ENCODE results near the gene PCDHA5. TPM values are rescaled to one million over a fixed set of nuclear protein-coding genes. Genes with fewer than 3 reads are reported as not detected.
A peak's percentile ranks its signal among the peaks of the same experiment; 100 is the strongest.
"Not testable (repeated sequence)": the region's sequence is repeated elsewhere in the genome, so short reads cannot be mapped to it uniquely, and the experiment has no call there.

PCDHA5 gene
- polyA plus RNA-seq, 1 donor from 2014 or later, result 1.4 TPM

DNA sequence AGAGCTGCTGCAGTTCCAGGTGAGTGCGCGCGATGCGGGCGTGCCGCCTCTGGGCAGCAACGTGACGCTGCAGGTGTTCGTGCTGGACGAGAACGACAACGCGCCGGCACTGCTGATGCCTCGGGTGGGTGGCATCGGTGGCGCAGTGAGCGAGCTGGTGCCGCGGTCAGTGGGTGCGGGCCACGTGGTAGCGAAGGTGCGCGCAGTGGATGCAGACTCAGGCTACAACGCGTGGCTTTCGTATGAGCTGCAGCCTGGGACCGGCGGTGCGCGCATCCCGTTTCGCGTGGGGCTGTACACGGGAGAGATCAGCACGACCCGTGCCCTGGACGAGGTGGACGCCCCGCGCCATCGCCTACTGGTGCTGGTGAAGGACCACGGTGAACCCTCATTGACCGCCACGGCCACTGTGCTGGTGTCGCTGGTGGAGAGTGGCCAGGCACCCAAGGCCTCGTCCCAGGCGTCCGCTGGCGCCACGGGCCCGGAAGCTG lies 18.6 kb upstream of the PCDHA5 start:
- H4K20me1 ChIP-seq (ENCODE audit: insufficient read depth), result no peaks in the 10 kb centered on the region
- peaks cover 35% of the 10 kb centered on the region for H3K9me3 ChIP-seq (ENCODE audit: low read length)
- peak overlapping the region; percentile 4 for H3K4me3 ChIP-seq (ENCODE audit: low read length)
- no peak overlapping the region for H3K4me2 ChIP-seq (ENCODE audit: low read length)
- no peak overlapping the region for H2AFZ ChIP-seq (ENCODE audit: low read depth, low read length)
- no peaks in the 10 kb centered on the region for H3F3A ChIP-seq (ENCODE audit: insufficient read depth, low read length, poor library complexity, severe bottlenecking)
- TF ChIP-seq MXI1 (conservative IDR thresholded peaks at IDR 0.05; ENCODE audit: poor library complexity, severe bottlenecking) (no peak), TAF1 (IDR thresholded peaks at IDR 0.05; ENCODE audit: low read depth) (no peak), SMC3 (conservative IDR thresholded peaks at IDR 0.05; ENCODE audit: poor library complexity) (no peak), EP300 (conservative IDR thresholded peaks at IDR 0.05; ENCODE audit: poor library complexity, severe bottlenecking) (no peak)
- TF ChIP-seq, protein P1, sequence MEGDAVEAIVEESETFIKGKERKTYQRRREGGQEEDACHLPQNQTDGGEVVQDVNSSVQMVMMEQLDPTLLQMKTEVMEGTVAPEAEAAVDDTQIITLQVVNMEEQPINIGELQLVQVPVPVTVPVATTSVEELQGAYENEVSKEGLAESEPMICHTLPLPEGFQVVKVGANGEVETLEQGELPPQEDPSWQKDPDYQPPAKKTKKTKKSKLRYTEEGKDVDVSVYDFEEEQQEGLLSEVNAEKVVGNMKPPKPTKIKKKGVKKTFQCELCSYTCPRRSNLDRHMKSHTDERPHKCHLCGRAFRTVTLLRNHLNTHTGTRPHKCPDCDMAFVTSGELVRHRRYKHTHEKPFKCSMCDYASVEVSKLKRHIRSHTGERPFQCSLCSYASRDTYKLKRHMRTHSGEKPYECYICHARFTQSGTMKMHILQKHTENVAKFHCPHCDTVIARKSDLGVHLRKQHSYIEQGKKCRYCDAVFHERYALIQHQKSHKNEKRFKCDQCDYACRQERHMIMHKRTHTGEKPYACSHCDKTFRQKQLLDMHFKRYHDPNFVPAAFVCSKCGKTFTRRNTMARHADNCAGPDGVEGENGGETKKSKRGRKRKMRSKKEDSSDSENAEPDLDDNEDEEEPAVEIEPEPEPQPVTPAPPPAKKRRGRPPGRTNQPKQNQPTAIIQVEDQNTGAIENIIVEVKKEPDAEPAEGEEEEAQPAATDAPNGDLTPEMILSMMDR (IDR thresholded peaks at IDR 0.05; ENCODE audit: poor library complexity, severe bottlenecking), result no peak
- peaks cover 23% of the 10 kb centered on the region for H3K36me3 ChIP-seq (ENCODE audit: insufficient read depth, low read length)
- H3K27ac ChIP-seq (ENCODE audit: low read length), result no peak overlapping the region
- H3K27me3 ChIP-seq (ENCODE audit: insufficient read depth, low read depth, low read length), result no peaks in the 10 kb centered on the region
- H3K79me2 ChIP-seq (replicated peaks; ENCODE audit: insufficient read depth, low read length), result peaks cover 21% of the 10 kb centered on the region
- no peaks in the 10 kb centered on the region for H3K9me2 ChIP-seq (ENCODE audit: insufficient read depth, low read length)
- H3K9ac ChIP-seq (ENCODE audit: low read length), result no peak overlapping the region

DNA sequence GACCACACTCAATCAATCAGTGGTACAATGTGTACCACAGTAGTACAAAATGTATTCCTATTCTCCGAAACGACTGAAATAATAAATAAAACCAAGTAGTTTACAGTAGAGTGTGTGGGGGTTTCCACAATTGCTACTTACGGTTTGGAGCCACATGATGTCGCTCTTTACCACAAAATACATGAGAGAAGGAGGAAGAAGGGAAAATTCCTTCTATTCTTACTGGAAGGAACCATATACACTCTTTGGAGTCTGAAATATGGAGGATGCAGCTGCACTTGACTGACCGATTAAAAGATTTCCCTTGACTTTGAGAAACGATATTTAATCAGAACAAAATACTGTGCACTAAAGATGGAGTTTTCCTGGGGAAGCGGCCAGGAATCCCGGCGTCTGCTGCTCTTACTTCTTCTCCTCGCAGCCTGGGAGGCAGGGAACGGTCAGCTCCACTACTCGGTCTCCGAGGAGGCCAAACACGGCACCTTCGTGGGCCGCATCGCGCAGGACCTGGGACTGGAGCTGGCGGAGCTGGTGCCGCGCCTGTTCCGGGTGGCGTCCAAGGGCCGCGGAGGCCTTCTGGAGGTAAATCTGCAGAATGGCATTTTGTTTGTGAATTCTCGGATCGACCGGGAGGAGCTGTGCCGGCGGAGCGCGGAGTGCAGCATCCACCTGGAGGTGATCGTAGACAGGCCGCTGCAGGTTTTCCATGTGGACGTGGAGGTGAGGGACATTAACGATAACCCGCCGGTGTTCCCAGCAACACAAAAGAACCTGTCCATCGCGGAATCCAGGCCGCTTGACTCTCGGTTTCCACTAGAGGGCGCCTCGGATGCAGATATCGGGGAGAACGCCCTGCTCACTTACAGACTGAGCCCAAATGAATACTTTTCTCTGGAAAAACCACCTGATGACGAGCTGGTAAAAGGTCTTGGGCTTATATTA lies 14.3 kb upstream of the PCDHA5 start, which contains the start of gene PCDHA4:
Gene PCDHA4, plus strand, starts transcription at position 235 of the 942 bp plus-strand sequence.
- H3K27ac ChIP-seq (ENCODE audit: low read length), result peak within 1 kb of the TSS; percentile 99
- H3K79me2 ChIP-seq (replicated peaks; ENCODE audit: insufficient read depth, low read length), result peaks cover 51% of the 10 kb centered on the region
- peak; percentile 90 for TF ChIP-seq RAD21 (conservative IDR thresholded peaks at IDR 0.05)
- peak; percentile 90 for TF ChIP-seq TAF1 (IDR thresholded peaks at IDR 0.05; ENCODE audit: low read depth)
- no peak for TF ChIP-seq MXI1 (conservative IDR thresholded peaks at IDR 0.05; ENCODE audit: poor library complexity, severe bottlenecking)
- TF ChIP-seq, protein P2, sequence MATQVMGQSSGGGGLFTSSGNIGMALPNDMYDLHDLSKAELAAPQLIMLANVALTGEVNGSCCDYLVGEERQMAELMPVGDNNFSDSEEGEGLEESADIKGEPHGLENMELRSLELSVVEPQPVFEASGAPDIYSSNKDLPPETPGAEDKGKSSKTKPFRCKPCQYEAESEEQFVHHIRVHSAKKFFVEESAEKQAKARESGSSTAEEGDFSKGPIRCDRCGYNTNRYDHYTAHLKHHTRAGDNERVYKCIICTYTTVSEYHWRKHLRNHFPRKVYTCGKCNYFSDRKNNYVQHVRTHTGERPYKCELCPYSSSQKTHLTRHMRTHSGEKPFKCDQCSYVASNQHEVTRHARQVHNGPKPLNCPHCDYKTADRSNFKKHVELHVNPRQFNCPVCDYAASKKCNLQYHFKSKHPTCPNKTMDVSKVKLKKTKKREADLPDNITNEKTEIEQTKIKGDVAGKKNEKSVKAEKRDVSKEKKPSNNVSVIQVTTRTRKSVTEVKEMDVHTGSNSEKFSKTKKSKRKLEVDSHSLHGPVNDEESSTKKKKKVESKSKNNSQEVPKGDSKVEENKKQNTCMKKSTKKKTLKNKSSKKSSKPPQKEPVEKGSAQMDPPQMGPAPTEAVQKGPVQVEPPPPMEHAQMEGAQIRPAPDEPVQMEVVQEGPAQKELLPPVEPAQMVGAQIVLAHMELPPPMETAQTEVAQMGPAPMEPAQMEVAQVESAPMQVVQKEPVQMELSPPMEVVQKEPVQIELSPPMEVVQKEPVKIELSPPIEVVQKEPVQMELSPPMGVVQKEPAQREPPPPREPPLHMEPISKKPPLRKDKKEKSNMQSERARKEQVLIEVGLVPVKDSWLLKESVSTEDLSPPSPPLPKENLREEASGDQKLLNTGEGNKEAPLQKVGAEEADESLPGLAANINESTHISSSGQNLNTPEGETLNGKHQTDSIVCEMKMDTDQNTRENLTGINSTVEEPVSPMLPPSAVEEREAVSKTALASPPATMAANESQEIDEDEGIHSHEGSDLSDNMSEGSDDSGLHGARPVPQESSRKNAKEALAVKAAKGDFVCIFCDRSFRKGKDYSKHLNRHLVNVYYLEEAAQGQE (IDR thresholded peaks at IDR 0.05; ENCODE audit: borderline replicate concordance), result peak; percentile 72
- no peak for TF ChIP-seq EZH2 (IDR thresholded peaks at IDR 0.05; ENCODE audit: borderline replicate concordance, insufficient read depth, low read length, poor library complexity, severe bottlenecking)
- peak; percentile 84 for TF ChIP-seq SMC3 (conservative IDR thresholded peaks at IDR 0.05; ENCODE audit: poor library complexity)
- TF ChIP-seq, protein P1 (IDR thresholded peaks at IDR 0.05; ENCODE audit: poor library complexity, severe bottlenecking), result peak; percentile 88
- peak; percentile 82 for TF ChIP-seq POLR2AphosphoS5 (IDR thresholded peaks at IDR 0.05)
- no peak for TF ChIP-seq EP300 (conservative IDR thresholded peaks at IDR 0.05; ENCODE audit: poor library complexity, severe bottlenecking)
- peak within 1 kb of the TSS; percentile 72 for H3K4me3 ChIP-seq (ENCODE audit: low read length)
- peaks cover 2% of the 10 kb centered on the region for H3F3A ChIP-seq (ENCODE audit: insufficient read depth, low read length, poor library complexity, severe bottlenecking)
- H3K9me2 ChIP-seq (ENCODE audit: insufficient read depth, low read length), result no peaks in the 10 kb centered on the region
- H3K36me3 ChIP-seq (ENCODE audit: insufficient read depth, low read length), result peaks cover 26% of the 10 kb centered on the region
- H3K9me3 ChIP-seq (ENCODE audit: low read length), result peaks cover 28% of the 10 kb centered on the region
- peak within 1 kb of the TSS; percentile 62 for H2AFZ ChIP-seq (ENCODE audit: low read depth, low read length)
- H3K27me3 ChIP-seq (ENCODE audit: insufficient read depth, low read depth, low read length), result no peaks in the 10 kb centered on the region
- no peaks in the 10 kb centered on the region for H4K20me1 ChIP-seq (ENCODE audit: insufficient read depth)
- peak within 1 kb of the TSS; percentile 74 for H3K4me2 ChIP-seq (ENCODE audit: low read length)
- H3K9ac ChIP-seq (ENCODE audit: low read length), result peak within 1 kb of the TSS; percentile 98

DNA sequence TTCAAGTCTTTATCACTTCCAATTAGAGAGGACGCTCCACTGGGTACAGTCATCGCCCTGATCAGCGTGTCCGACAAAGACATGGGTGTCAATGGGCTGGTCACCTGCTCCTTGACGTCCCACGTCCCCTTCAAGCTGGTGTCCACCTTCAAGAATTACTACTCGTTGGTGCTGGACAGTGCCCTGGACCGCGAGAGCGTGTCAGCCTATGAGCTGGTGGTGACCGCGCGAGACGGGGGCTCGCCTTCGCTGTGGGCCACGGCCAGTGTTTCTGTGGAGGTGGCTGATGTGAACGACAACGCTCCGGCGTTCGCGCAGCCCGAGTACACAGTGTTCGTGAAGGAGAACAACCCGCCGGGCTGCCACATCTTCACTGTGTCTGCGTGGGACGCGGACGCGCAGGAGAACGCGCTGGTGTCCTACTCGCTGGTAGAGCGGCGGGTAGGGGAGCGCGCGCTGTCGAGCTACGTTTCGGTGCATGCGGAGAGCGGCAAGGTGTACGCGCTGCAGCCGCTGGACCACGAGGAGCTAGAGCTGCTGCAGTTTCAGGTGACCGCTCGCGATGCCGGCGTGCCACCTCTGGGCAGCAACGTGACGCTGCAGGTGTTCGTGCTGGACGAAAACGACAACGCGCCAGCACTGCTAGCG lies 13.0 kb upstream of the PCDHA5 start:
- Histone ChIP-seq H3K27ac (ENCODE audit: low read length) (peak overlapping the region; percentile 99), H3K36me3 (ENCODE audit: insufficient read depth, low read length) (peaks cover 16% of the 10 kb centered on the region), H3K79me2 (replicated peaks; ENCODE audit: insufficient read depth, low read length) (peaks cover 63% of the 10 kb centered on the region), H3K4me2 (ENCODE audit: low read length) (peak overlapping the region; percentile 72), H3K4me3 (ENCODE audit: low read length) (peak overlapping the region; percentile 72), H3K9me3 (ENCODE audit: low read length) (peaks cover 18% of the 10 kb centered on the region)
- not testable (repeated sequence) for H3K9ac ChIP-seq (ENCODE audit: low read length); H3F3A ChIP-seq (ENCODE audit: insufficient read depth, low read length, poor library complexity, severe bottlenecking); H2AFZ ChIP-seq (ENCODE audit: low read depth, low read length); H4K20me1 ChIP-seq (ENCODE audit: insufficient read depth); H3K9me2 ChIP-seq (ENCODE audit: insufficient read depth, low read length); H3K27me3 ChIP-seq (ENCODE audit: insufficient read depth, low read depth, low read length)
